Suprapubic skin (tissue), 4 donors: ENCODE data around the gene SAMD10. TPM values are rescaled to one million over a fixed set of nuclear protein-coding genes. Genes with fewer than 3 reads are reported as not detected.

Experiments used
- DNase-seq, 2 donors: peaks; one replicate each; pipeline ENCODE4 v3.0.0-alpha.2; 2019; ENCODE audit warnings: low spot score in 2 of 2
- H3K27ac ChIP-seq: fragments of 200-600 bp; sonication (generic); one replicate; pipeline ENCODE4 v1.5.1; 2019
- H3K27me3 ChIP-seq: fragments of 200-600 bp; sonication (generic); one replicate; pipeline ENCODE4 v1.5.1; 2019
- H3K36me3 ChIP-seq: fragments of 200-600 bp; sonication (generic); one replicate; pipeline ENCODE4 v1.5.1; 2019
- H3K4me1 ChIP-seq: fragments of 200-600 bp; sonication (generic); one replicate; pipeline ENCODE4 v1.5.1; 2019
- H3K4me3 ChIP-seq: fragments of 200-600 bp; sonication (generic); one replicate; pipeline ENCODE4 v1.5.1; 2019; ENCODE audit warnings: mild to moderate bottlenecking
- H3K9me3 ChIP-seq: fragments of 200-600 bp; sonication (generic); one replicate; pipeline ENCODE4 v1.5.1; 2019
- EP300 ChIP-seq: sonication (generic); formaldehyde crosslinking; IDR thresholded peaks from one replicate; pipeline ENCODE4 v1.6.1; 2017; ENCODE audit warnings: antibody characterized with exemption
- POLR2A ChIP-seq, 2 donors: fragments of 450-650 bp; IDR thresholded peaks; one replicate each; pipeline ENCODE4 v1.6.1; 2017; ENCODE audit warnings: antibody characterized with exemption in 2 of 2, mild to moderate bottlenecking in 2 of 2, moderate library complexity in 2 of 2
- POLR2AphosphoS5 ChIP-seq, 3 donors: sonication (generic); formaldehyde crosslinking; IDR thresholded peaks; one replicate each; pipeline ENCODE4 v1.6.1; 2017; ENCODE audit warnings: antibody characterized with exemption in 3 of 3
- WGBS: methylation state at CpG from one replicate; pipeline ENCODE4 v1.1.5; 2018; 5-methylcytosine and 5-hydroxymethylcytosine counted together
- total RNA-seq, 4 donors: library from RNA; depleted of rRNA; stranded (reverse); fragments of >200 nt; gene quantifications; one replicate each; pipeline ENCODE4 v1.1.0, GENCODE V29; 2016
- TF ChIP-seq, protein P1 (sequence below), 2 donors: fragments of 200-600 bp in 1 of 2; fragments of 450-650 bp in 1 of 2; sonication (generic) in 1 of 2; IDR thresholded peaks; one replicate each; pipeline ENCODE4 v1.5.1; 2016 to 2019; ENCODE audit warnings: antibody characterized with exemption in 2 of 2, mild to moderate bottlenecking in 1 of 2, moderate library complexity in 1 of 2

The SAMD10 gene
- total RNA-seq, 4 donors from 2014 or later: 7.2 to 15.8 (median 9.6) TPM

GRCh38 chr20:63941282-63942081 lies 38.0 kb downstream of the SAMD10 start:
- H3K9me3 ChIP-seq: no peaks in the 10 kb centered on the region
- DNase-seq: peak; percentile 87 to 91
- TF ChIP-seq POLR2A (IDR thresholded peaks at IDR 0.05) (no peak), POLR2AphosphoS5 (IDR thresholded peaks at IDR 0.05) (no peak), EP300 (no peak)
- TF ChIP-seq, protein P1, sequence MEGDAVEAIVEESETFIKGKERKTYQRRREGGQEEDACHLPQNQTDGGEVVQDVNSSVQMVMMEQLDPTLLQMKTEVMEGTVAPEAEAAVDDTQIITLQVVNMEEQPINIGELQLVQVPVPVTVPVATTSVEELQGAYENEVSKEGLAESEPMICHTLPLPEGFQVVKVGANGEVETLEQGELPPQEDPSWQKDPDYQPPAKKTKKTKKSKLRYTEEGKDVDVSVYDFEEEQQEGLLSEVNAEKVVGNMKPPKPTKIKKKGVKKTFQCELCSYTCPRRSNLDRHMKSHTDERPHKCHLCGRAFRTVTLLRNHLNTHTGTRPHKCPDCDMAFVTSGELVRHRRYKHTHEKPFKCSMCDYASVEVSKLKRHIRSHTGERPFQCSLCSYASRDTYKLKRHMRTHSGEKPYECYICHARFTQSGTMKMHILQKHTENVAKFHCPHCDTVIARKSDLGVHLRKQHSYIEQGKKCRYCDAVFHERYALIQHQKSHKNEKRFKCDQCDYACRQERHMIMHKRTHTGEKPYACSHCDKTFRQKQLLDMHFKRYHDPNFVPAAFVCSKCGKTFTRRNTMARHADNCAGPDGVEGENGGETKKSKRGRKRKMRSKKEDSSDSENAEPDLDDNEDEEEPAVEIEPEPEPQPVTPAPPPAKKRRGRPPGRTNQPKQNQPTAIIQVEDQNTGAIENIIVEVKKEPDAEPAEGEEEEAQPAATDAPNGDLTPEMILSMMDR (IDR thresholded peaks at IDR 0.05): no peak
- H3K4me1 ChIP-seq: peaks cover 24% of the 10 kb centered on the region
- WGBS: 66% methylated on average over 34 of the region's 39 CpGs
- peaks cover 67% of the 10 kb centered on the region for H3K36me3 ChIP-seq
- H3K27ac ChIP-seq: peak overlapping the region; percentile 53
- H3K27me3 ChIP-seq: no peaks in the 10 kb centered on the region
- no peak overlapping the region for H3K4me3 ChIP-seq

DNA sequence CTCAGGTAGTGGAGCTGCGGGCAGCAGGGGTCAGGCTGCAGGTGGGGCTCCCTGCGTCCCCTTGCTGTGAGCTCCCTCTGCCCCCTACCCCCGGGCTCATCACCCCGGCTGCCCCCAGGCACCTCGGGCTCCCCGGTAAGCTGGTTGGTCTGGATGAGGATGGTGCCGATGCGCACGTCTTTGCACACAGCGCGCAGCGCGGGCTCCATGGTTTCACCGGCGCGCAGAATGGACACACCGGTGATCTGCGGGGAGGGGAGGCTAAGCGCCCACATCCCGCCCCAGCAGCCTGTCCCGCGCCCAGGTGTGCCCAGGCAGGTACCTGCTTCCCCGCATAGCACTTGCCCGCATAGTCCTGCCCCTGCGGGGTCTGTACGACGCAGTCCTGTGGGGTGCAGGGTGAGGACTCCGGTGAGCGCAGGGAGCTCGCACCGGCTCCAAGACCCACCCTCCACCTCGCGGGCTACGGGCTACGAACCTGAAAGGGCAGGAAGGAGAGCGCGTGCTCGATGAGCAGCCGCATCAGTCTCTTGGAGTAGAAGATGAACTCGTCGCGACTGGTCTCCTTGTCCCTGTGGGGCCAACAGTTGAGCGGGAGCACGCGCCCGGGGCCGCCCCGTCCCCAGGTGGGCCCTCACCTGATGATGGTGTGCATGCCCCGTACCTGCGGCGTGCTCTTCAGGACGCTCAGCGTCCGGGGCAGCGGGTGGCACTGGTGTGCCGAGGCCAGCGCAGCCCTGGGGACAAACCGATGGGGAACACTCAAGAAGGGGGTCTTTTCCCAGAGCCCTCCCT lies 38.8 kb downstream of the SAMD10 start:
- no peak overlapping the region for H3K4me3 ChIP-seq
- peak in 1 of 2 donors; percentile 65 for DNase-seq
- H3K27me3 ChIP-seq: no peaks in the 10 kb centered on the region
- peaks cover 24% of the 10 kb centered on the region for H3K4me1 ChIP-seq
- H3K36me3 ChIP-seq: peaks cover 63% of the 10 kb centered on the region
- no peak overlapping the region for H3K27ac ChIP-seq
- H3K9me3 ChIP-seq: no peaks in the 10 kb centered on the region
- 90% methylated on average over 23 of the region's 58 CpGs for WGBS
- TF ChIP-seq POLR2A (IDR thresholded peaks at IDR 0.05) (no peak), POLR2AphosphoS5 (IDR thresholded peaks at IDR 0.05) (no peak), EP300 (no peak)
- TF ChIP-seq, protein P1 (IDR thresholded peaks at IDR 0.05): no peak

DNA sequence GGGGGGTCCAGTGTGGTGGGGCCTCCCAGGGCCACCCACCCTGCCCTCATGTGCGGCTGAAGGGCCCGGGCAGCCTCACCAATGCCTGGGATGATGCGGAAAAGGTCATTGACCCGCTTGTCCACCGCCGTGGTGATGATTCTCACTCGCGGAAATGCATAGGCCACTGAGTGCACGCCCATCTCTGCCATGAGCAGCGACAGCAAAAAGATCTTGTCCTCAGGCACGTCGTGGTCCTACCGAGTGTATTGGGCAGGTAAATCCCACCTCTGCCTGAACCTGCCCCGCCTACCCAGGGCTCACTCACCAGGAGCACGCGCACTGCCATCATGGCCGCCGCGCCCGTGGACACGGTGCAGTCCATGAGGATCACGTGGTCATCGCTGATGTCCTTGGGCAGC lies 39.4 kb downstream of the SAMD10 start:
- peaks cover 63% of the 10 kb centered on the region for H3K36me3 ChIP-seq
- no peak for DNase-seq
- no peaks in the 10 kb centered on the region for H3K27me3 ChIP-seq
- H3K4me3 ChIP-seq: no peak overlapping the region
- no peak overlapping the region for H3K27ac ChIP-seq
- 92% methylated on average over 12 of the region's 23 CpGs for whole genome bisulfite sequencing
- TF ChIP-seq, protein P1 (IDR thresholded peaks at IDR 0.05): no peak
- TF ChIP-seq POLR2A (IDR thresholded peaks at IDR 0.05) (no peak), POLR2AphosphoS5 (IDR thresholded peaks at IDR 0.05) (no peak), EP300 (no peak)
- peaks cover 24% of the 10 kb centered on the region for H3K4me1 ChIP-seq
- H3K9me3 ChIP-seq: no peaks in the 10 kb centered on the region

- no peak for DNase-seq
- H3K36me3 ChIP-seq: peaks cover 63% of the 10 kb centered on the region
- TF ChIP-seq POLR2A (IDR thresholded peaks at IDR 0.05) (no peak), EP300 (no peak), POLR2AphosphoS5 (IDR thresholded peaks at IDR 0.05) (no peak)
- TF ChIP-seq, protein P1 (IDR thresholded peaks at IDR 0.05): no peak
- 83% methylated on average over 21 of the region's 33 CpGs for WGBS
- H3K4me1 ChIP-seq: peaks cover 24% of the 10 kb centered on the region
- H3K27ac ChIP-seq: no peak overlapping the region
- H3K4me3 ChIP-seq: no peak overlapping the region
- no peaks in the 10 kb centered on the region for H3K27me3 ChIP-seq
- H3K9me3 ChIP-seq: no peaks in the 10 kb centered on the region
These were observed 40.1 kb downstream of the SAMD10 start for GRCh38 chr20:63939061-63939935.
